WTC11 (cell line): Measurements from ENCODE around the gene RADX.

ENCODE experiments used
- GRHL2 ChIP-seq: fragments of 250-450 bp; sonication (Bioruptor Pico); IDR thresholded peaks from 2 replicates; pipeline ENCODE4 v1.8.0; 2022; ENCODE audit warnings: mild to moderate bottlenecking, moderate library complexity; ENCODE audit not compliant: insufficient replicate concordance, severe bottlenecking
- KAT7 ChIP-seq: sonication (generic); formaldehyde crosslinking; IDR thresholded peaks from 2 replicates; pipeline ENCODE4 v1.8.1; 2023; ENCODE audit warnings: missing genetic modification reagents, mild to moderate bottlenecking, borderline replicate concordance
- NFE2L1 ChIP-seq: sonication (generic); formaldehyde crosslinking; IDR thresholded peaks from 2 replicates; pipeline ENCODE4 v1.8.1; 2023; ENCODE audit warnings: missing genetic modification reagents
- RELA ChIP-seq: sonication (generic); formaldehyde crosslinking; IDR thresholded peaks from 2 replicates; pipeline ENCODE4 v1.8.1; 2022; ENCODE audit warnings: missing genetic modification reagents, mild to moderate bottlenecking, borderline replicate concordance
- TP53 ChIP-seq: sonication (generic); formaldehyde crosslinking; IDR thresholded peaks from 2 replicates; pipeline ENCODE4 v1.8.1; 2023; ENCODE audit warnings: mild to moderate bottlenecking, missing genetic modification reagents
- TF ChIP-seq, protein P1 (sequence below): fragments of 200-600 bp; IDR thresholded peaks from 2 replicates; pipeline ENCODE4 v1.8.0; 2022; ENCODE audit warnings: antibody characterized with exemption
- TF ChIP-seq, protein P2 (sequence below): sonication (generic); formaldehyde crosslinking; IDR thresholded peaks from 2 replicates; pipeline ENCODE4 v1.8.0; 2023; ENCODE audit warnings: missing genetic modification reagents
- TF ChIP-seq, protein P3 (sequence below): fragments of 250-450 bp; sonication (Bioruptor Pico); IDR thresholded peaks from 2 replicates; pipeline ENCODE4 v1.9.0; 2021; ENCODE audit warnings: mild to moderate bottlenecking
- TF ChIP-seq, protein P4 (sequence below): sonication (generic); formaldehyde crosslinking; IDR thresholded peaks from 2 replicates; pipeline ENCODE4 v1.8.1; 2023; ENCODE audit warnings: mild to moderate bottlenecking, missing genetic modification reagents, moderate library complexity
- TF ChIP-seq, protein P5 (sequence below): sonication (generic); formaldehyde crosslinking; conservative IDR thresholded peaks from 2 replicates; pipeline ENCODE4 v1.8.1; 2023; ENCODE audit warnings: mild to moderate bottlenecking, low read depth, missing genetic modification reagents, moderate library complexity
- TF ChIP-seq, protein P6 (sequence below): sonication (generic); formaldehyde crosslinking; IDR thresholded peaks from 2 replicates; pipeline ENCODE4 v1.8.1; 2022; ENCODE audit warnings: mild to moderate bottlenecking, missing genetic modification reagents, moderate library complexity, borderline replicate concordance

DNA sequence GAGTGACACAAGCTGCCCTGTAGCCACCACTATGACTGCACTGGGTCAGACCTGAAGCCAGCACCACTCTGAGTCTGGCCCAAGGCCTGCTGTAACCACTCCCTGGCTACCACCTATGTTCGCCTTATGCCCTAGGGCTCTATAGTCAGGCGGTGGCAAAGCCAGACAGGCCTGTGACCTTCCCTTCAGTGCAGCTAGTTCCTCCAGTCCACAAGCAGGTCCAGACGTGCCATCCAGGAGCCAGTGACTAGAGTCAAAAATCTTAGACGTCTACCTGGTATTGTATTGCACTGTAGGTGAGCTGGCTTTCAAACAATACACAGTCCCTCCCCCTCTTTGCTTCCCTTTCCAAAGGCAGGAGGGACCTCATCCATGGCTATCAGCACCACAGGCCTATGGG lies 60.7 kb downstream of the RADX start:
- TF ChIP-seq, protein P1, sequence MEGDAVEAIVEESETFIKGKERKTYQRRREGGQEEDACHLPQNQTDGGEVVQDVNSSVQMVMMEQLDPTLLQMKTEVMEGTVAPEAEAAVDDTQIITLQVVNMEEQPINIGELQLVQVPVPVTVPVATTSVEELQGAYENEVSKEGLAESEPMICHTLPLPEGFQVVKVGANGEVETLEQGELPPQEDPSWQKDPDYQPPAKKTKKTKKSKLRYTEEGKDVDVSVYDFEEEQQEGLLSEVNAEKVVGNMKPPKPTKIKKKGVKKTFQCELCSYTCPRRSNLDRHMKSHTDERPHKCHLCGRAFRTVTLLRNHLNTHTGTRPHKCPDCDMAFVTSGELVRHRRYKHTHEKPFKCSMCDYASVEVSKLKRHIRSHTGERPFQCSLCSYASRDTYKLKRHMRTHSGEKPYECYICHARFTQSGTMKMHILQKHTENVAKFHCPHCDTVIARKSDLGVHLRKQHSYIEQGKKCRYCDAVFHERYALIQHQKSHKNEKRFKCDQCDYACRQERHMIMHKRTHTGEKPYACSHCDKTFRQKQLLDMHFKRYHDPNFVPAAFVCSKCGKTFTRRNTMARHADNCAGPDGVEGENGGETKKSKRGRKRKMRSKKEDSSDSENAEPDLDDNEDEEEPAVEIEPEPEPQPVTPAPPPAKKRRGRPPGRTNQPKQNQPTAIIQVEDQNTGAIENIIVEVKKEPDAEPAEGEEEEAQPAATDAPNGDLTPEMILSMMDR = no peak
- TF ChIP-seq NFE2L1 (CRISPR knock-in tag) = no peak
- no peak for TF ChIP-seq KAT7
- TF ChIP-seq, protein P2, sequence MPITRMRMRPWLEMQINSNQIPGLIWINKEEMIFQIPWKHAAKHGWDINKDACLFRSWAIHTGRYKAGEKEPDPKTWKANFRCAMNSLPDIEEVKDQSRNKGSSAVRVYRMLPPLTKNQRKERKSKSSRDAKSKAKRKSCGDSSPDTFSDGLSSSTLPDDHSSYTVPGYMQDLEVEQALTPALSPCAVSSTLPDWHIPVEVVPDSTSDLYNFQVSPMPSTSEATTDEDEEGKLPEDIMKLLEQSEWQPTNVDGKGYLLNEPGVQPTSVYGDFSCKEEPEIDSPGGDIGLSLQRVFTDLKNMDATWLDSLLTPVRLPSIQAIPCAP (CRISPR knock-in tag) = no peak
- TF ChIP-seq, protein P3, sequence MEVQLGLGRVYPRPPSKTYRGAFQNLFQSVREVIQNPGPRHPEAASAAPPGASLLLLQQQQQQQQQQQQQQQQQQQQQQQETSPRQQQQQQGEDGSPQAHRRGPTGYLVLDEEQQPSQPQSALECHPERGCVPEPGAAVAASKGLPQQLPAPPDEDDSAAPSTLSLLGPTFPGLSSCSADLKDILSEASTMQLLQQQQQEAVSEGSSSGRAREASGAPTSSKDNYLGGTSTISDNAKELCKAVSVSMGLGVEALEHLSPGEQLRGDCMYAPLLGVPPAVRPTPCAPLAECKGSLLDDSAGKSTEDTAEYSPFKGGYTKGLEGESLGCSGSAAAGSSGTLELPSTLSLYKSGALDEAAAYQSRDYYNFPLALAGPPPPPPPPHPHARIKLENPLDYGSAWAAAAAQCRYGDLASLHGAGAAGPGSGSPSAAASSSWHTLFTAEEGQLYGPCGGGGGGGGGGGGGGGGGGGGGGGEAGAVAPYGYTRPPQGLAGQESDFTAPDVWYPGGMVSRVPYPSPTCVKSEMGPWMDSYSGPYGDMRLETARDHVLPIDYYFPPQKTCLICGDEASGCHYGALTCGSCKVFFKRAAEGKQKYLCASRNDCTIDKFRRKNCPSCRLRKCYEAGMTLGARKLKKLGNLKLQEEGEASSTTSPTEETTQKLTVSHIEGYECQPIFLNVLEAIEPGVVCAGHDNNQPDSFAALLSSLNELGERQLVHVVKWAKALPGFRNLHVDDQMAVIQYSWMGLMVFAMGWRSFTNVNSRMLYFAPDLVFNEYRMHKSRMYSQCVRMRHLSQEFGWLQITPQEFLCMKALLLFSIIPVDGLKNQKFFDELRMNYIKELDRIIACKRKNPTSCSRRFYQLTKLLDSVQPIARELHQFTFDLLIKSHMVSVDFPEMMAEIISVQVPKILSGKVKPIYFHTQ (CRISPR knock-in tag) = no peak
- no peak for TF ChIP-seq GRHL2 (CRISPR knock-in tag)
- TF ChIP-seq, protein P4, sequence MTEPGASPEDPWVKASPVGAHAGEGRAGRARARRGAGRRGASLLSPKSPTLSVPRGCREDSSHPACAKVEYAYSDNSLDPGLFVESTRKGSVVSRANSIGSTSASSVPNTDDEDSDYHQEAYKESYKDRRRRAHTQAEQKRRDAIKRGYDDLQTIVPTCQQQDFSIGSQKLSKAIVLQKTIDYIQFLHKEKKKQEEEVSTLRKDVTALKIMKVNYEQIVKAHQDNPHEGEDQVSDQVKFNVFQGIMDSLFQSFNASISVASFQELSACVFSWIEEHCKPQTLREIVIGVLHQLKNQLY = no peak
- no peak for TF ChIP-seq RELA (CRISPR knock-in tag)
- TF ChIP-seq, protein P5, sequence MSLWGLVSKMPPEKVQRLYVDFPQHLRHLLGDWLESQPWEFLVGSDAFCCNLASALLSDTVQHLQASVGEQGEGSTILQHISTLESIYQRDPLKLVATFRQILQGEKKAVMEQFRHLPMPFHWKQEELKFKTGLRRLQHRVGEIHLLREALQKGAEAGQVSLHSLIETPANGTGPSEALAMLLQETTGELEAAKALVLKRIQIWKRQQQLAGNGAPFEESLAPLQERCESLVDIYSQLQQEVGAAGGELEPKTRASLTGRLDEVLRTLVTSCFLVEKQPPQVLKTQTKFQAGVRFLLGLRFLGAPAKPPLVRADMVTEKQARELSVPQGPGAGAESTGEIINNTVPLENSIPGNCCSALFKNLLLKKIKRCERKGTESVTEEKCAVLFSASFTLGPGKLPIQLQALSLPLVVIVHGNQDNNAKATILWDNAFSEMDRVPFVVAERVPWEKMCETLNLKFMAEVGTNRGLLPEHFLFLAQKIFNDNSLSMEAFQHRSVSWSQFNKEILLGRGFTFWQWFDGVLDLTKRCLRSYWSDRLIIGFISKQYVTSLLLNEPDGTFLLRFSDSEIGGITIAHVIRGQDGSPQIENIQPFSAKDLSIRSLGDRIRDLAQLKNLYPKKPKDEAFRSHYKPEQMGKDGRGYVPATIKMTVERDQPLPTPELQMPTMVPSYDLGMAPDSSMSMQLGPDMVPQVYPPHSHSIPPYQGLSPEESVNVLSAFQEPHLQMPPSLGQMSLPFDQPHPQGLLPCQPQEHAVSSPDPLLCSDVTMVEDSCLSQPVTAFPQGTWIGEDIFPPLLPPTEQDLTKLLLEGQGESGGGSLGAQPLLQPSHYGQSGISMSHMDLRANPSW (CRISPR knock-in tag) = no peak
- TF ChIP-seq TP53 (CRISPR knock-in tag) = no peak
- TF ChIP-seq, protein P6, sequence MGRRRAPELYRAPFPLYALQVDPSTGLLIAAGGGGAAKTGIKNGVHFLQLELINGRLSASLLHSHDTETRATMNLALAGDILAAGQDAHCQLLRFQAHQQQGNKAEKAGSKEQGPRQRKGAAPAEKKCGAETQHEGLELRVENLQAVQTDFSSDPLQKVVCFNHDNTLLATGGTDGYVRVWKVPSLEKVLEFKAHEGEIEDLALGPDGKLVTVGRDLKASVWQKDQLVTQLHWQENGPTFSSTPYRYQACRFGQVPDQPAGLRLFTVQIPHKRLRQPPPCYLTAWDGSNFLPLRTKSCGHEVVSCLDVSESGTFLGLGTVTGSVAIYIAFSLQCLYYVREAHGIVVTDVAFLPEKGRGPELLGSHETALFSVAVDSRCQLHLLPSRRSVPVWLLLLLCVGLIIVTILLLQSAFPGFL (CRISPR knock-in tag) = no peak
